Keratinocyte (primary cell): ENCODE measurements around the gene KCNJ12.

Experiments used
- EZH2 ChIP-seq: IDR thresholded peaks from one replicate; pipeline ENCODE4 v1.6.1; 2012; ENCODE audit warnings: inconsistent platforms, mild to moderate bottlenecking, low read length, moderate library complexity
- TF ChIP-seq, protein P1 (sequence below), 3 experiments: IDR thresholded peaks in 1 of 3; conservative IDR thresholded peaks in 1 of 3; optimal IDR thresholded peaks in 1 of 3; 2 replicates in 2 of 3; 3 replicates in 1 of 3; pipeline versions ENCODE3 to v1.5.1; 2011; ENCODE audit warnings: low read length in 3 of 3, mild to moderate bottlenecking in 3 of 3, moderate library complexity in 2 of 3, control low read depth in 1 of 3, inconsistent platforms in 1 of 3; ENCODE audit not compliant: insufficient read depth in 2 of 3; ENCODE audit errors: extremely low read depth in 1 of 3

GRCh38 chr17:21352981-21353265, 23.2 kb upstream of the KCNJ12 start:
- TF ChIP-seq, protein P1, sequence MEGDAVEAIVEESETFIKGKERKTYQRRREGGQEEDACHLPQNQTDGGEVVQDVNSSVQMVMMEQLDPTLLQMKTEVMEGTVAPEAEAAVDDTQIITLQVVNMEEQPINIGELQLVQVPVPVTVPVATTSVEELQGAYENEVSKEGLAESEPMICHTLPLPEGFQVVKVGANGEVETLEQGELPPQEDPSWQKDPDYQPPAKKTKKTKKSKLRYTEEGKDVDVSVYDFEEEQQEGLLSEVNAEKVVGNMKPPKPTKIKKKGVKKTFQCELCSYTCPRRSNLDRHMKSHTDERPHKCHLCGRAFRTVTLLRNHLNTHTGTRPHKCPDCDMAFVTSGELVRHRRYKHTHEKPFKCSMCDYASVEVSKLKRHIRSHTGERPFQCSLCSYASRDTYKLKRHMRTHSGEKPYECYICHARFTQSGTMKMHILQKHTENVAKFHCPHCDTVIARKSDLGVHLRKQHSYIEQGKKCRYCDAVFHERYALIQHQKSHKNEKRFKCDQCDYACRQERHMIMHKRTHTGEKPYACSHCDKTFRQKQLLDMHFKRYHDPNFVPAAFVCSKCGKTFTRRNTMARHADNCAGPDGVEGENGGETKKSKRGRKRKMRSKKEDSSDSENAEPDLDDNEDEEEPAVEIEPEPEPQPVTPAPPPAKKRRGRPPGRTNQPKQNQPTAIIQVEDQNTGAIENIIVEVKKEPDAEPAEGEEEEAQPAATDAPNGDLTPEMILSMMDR (optimal IDR thresholded peaks at IDR 0.05 in 1 of 3, IDR thresholded peaks at IDR 0.05 in 1 of 3, conservative IDR thresholded peaks at IDR 0.05 in 1 of 3; ENCODE audit: extremely low read depth in 1 of 3, insufficient read depth in 2 of 3, low read length in 3 of 3), result no peak
- TF ChIP-seq EZH2, result no peak
